H9 (cell line): ENCODE data around the gene TAGLN. TPM values are rescaled to one million over a fixed set of nuclear protein-coding genes. Genes with fewer than 3 reads are reported as not detected.

Experiments used
- DNase-seq: peaks from one replicate; pipeline ENCODE4 v3.0.0-alpha.2; 2017
- H2AFZ ChIP-seq: one replicate; pipeline ENCODE4 v1.6.1; 2013; ENCODE audit warnings: mild to moderate bottlenecking, low read length, control low read depth, moderate library complexity
- H2AK5ac ChIP-seq: 2 replicates; pipeline ENCODE4 v1.6.1; 2013; ENCODE audit warnings: low read length, control low read depth, mixed read lengths; ENCODE audit not compliant: insufficient read length
- H2BK120ac ChIP-seq: one replicate; pipeline ENCODE4 v1.6.1; 2013; ENCODE audit warnings: low read depth, mild to moderate bottlenecking, low read length, control low read depth, inconsistent platforms; ENCODE audit not compliant: poor library complexity, severe bottlenecking
- H2BK12ac ChIP-seq: 2 replicates; pipeline ENCODE4 v1.6.1; 2013; ENCODE audit warnings: low read length, control low read depth, mixed read lengths, low read depth; ENCODE audit not compliant: insufficient read length
- H2BK15ac ChIP-seq: 2 replicates; pipeline ENCODE4 v1.6.1; 2013; ENCODE audit warnings: low read depth, low read length, control low read depth
- H2BK20ac ChIP-seq: one replicate; pipeline ENCODE4 v1.6.1; 2013; ENCODE audit warnings: low read depth, mild to moderate bottlenecking, low read length, control low read depth, inconsistent platforms; ENCODE audit not compliant: poor library complexity, severe bottlenecking
- H2BK5ac ChIP-seq: 2 replicates; pipeline ENCODE4 v1.6.1; 2013; ENCODE audit warnings: low read length, control low read depth, mixed read lengths; ENCODE audit not compliant: insufficient read length
- H3K14ac ChIP-seq: 2 replicates; pipeline ENCODE4 v1.6.1; 2013; ENCODE audit warnings: low read length, control low read depth; ENCODE audit not compliant: insufficient read depth
- H3K18ac ChIP-seq: 2 replicates; pipeline ENCODE4 v1.6.1; 2013; ENCODE audit warnings: low read depth, mild to moderate bottlenecking, mixed read lengths, low read length, control low read depth; ENCODE audit not compliant: insufficient read length
- H3K23ac ChIP-seq: 2 replicates; pipeline ENCODE4 v1.6.1; 2013; ENCODE audit warnings: low read length, control low read depth, mixed read lengths, low read depth; ENCODE audit not compliant: insufficient read length
- H3K23me2 ChIP-seq: 2 replicates; pipeline ENCODE4 v1.6.1; 2013; ENCODE audit warnings: low read depth, mild to moderate bottlenecking, mixed read lengths, low read length, control low read depth; ENCODE audit not compliant: insufficient read length, poor library complexity, severe bottlenecking
- H3K27ac ChIP-seq: 2 replicates; pipeline ENCODE4 v1.5.1; 2013; ENCODE audit warnings: low read length, control low read depth, mixed read lengths, low read depth; ENCODE audit not compliant: insufficient read length
- H3K27me3 ChIP-seq: 2 replicates; pipeline ENCODE4 v1.6.1; 2013; ENCODE audit warnings: low read length, control low read depth, inconsistent platforms; ENCODE audit not compliant: insufficient read depth
- H3K4ac ChIP-seq: 2 replicates; pipeline ENCODE4 v1.6.1; 2013; ENCODE audit warnings: low read depth, mild to moderate bottlenecking, control low read depth, inconsistent platforms, low read length, moderate library complexity
- H3K4me1 ChIP-seq: 2 replicates; pipeline ENCODE4 v1.6.1; 2013; ENCODE audit warnings: low read length, control low read depth, inconsistent platforms; ENCODE audit not compliant: insufficient read depth
- H3K4me2 ChIP-seq: 2 replicates; pipeline ENCODE4 v1.6.1; 2013; ENCODE audit warnings: low read length, control low read depth, mixed read lengths; ENCODE audit not compliant: insufficient read length, insufficient read depth
- H3K56ac ChIP-seq: 2 replicates; pipeline ENCODE4 v1.6.1; 2013; ENCODE audit warnings: low read depth, mild to moderate bottlenecking, mixed read lengths, low read length, control low read depth; ENCODE audit not compliant: insufficient read length
- H3K79me1 ChIP-seq: 2 replicates; pipeline ENCODE4 v1.6.1; 2013; ENCODE audit warnings: low read depth, mild to moderate bottlenecking, moderate library complexity, low read length, control low read depth, inconsistent platforms; ENCODE audit not compliant: insufficient read depth, poor library complexity, severe bottlenecking
- H3K79me2 ChIP-seq: 2 replicates; pipeline ENCODE4 v1.6.1; 2013; ENCODE audit warnings: low read length, control low read depth, inconsistent platforms; ENCODE audit not compliant: insufficient read depth
- H3K9ac ChIP-seq: 2 replicates; pipeline ENCODE4 v1.6.1; 2013; ENCODE audit warnings: low read length, control low read depth, mixed read lengths; ENCODE audit not compliant: insufficient read length; ENCODE audit errors: extremely low read depth
- H3K9me3 ChIP-seq: one replicate; pipeline ENCODE4 v1.6.1; 2013; ENCODE audit warnings: low read depth, low read length, inconsistent platforms; ENCODE audit not compliant: control insufficient read depth
- H3T11ph ChIP-seq: one replicate; pipeline ENCODE4 v1.6.1; 2013; ENCODE audit warnings: mild to moderate bottlenecking, low read length, control low read depth, inconsistent platforms
- H4K20me1 ChIP-seq: one replicate; pipeline ENCODE4 v1.6.1; 2013; ENCODE audit not compliant: control insufficient read depth, insufficient read length, insufficient read depth
- H4K5ac ChIP-seq: 2 replicates; pipeline ENCODE4 v1.6.1; 2013; ENCODE audit warnings: low read depth, mild to moderate bottlenecking, mixed read lengths, low read length, control low read depth; ENCODE audit not compliant: insufficient read length
- H4K8ac ChIP-seq: replicated peaks from 2 replicates; pipeline ENCODE4 v1.6.1; 2013; ENCODE audit warnings: low read length, control low read depth, mixed read lengths, low read depth; ENCODE audit not compliant: insufficient read length
- H4K91ac ChIP-seq: 2 replicates; pipeline ENCODE4 v1.6.1; 2013; ENCODE audit warnings: low read depth, mild to moderate bottlenecking, moderate library complexity, mixed read lengths, low read length, control low read depth; ENCODE audit not compliant: insufficient read length
- H3K27ac Mint-ChIP-seq, 3 experiments: 2 replicates in 2 of 3; 3 replicates in 1 of 3; pipeline ENCODE4 v1.8.0; 2020 to 2021; ENCODE audit warnings: mixed read lengths in 3 of 3, mild to moderate bottlenecking in 1 of 3, moderate library complexity in 1 of 3
- H3K27me3 Mint-ChIP-seq: 2 replicates; pipeline ENCODE4 v1.8.0; 2021; ENCODE audit warnings: low read depth, mild to moderate bottlenecking, moderate library complexity, mixed read lengths
- H3K36me3 Mint-ChIP-seq, 3 experiments: 2 replicates in 2 of 3; 3 replicates in 1 of 3; pipeline ENCODE4 v1.8.0; 2020 to 2021; ENCODE audit warnings: low read depth in 3 of 3, mixed read lengths in 3 of 3; ENCODE audit not compliant: insufficient read depth in 1 of 3
- H3K4me1 Mint-ChIP-seq, 2 experiments: 2 replicates each; pipeline ENCODE4 v1.8.0; 2020; ENCODE audit warnings: mixed read lengths in 2 of 2
- H3K4me3 Mint-ChIP-seq, 2 experiments: 2 replicates in 1 of 2; 3 replicates in 1 of 2; pipeline ENCODE4 v1.8.0; 2020 to 2021; ENCODE audit warnings: mild to moderate bottlenecking in 2 of 2, mixed read lengths in 2 of 2, moderate library complexity in 1 of 2
- H3K9me3 Mint-ChIP-seq, 2 experiments: 2 replicates in 1 of 2; 3 replicates in 1 of 2; pipeline ENCODE4 v1.8.0; 2020; ENCODE audit warnings: mild to moderate bottlenecking in 2 of 2, mixed read lengths in 2 of 2, moderate library complexity in 1 of 2
- WGBS: extraction: QIAGEN DNeasy Blood & Tissue Kit; methylation state at CpG from one replicate; pipeline ENCODE4 v1.1.7; 2013; ENCODE audit warnings: missing lambda C conversion rate, low lambda C conversion rate, mixed read lengths; ENCODE audit not compliant: insufficient read length; ENCODE audit errors: extremely low coverage; 5-methylcytosine and 5-hydroxymethylcytosine counted together
- total RNA-seq: library from RNA; stranded (reverse); gene quantifications from 2 replicates; pipeline ENCODE4 v1.2.1, GENCODE V29; 2021
- TF ChIP-seq, protein P1 (sequence below): fragments of 200-600 bp; sonication (generic); conservative IDR thresholded peaks from 3 replicates; pipeline ENCODE4 v1.8.0; 2021; ENCODE audit warnings: antibody characterized with exemption, mild to moderate bottlenecking

The TAGLN gene
- total RNA-seq, 1 experiment from 2014 or later = 176 TPM

DNA sequence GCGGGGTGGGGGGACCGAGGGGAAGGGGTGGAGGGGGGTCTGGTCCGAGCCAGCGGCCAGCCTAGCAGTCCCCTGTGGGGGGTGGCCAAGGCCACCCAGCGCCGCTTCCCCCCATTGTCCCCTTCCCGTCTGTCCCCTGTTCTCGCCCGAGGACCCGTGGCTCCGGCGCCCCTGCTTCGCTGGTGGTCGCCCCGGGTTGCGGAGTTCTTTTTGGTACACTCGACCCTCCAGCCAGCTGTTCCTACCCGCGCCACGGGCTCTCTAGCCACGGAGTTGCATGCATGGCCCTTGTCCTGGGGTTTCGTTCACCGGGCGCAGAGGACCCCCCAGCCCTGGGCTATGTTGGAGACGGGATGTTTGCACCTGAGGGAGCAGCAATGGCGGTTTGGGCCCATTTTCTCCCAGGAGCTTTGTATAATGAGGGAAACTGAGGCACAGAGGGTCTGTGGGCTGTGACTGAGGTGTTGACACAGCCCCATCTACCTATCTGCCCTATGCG lies 33.8 kb downstream of the TAGLN start:
- no peaks in the 10 kb centered on the region for H3K79me2 ChIP-seq
- no peak overlapping the region for H2BK20ac ChIP-seq
- H2BK120ac ChIP-seq = no peak overlapping the region
- H4K91ac ChIP-seq = no peak overlapping the region
- H3K27ac ChIP-seq = no peak overlapping the region
- no peak overlapping the region for H3K4ac ChIP-seq
- DNase-seq = peak; percentile 40
- H2BK15ac ChIP-seq = no peak overlapping the region
- H3K27me3 ChIP-seq = no peaks in the 10 kb centered on the region
- peak overlapping the region in 2 of 3 experiments; percentile 72 to 90; a peak in 4 of 7 replicates for H3K27ac Mint-ChIP-seq
- no peak overlapping the region for H4K8ac ChIP-seq
- no CpG with 5 or more reads among the region's 27 CpGs for WGBS
- no peak overlapping the region for H2BK5ac ChIP-seq
- H3K14ac ChIP-seq = peak overlapping the region; percentile 52
- H3K56ac ChIP-seq = no peak overlapping the region
- H3K27me3 Mint-ChIP-seq = no peaks in the 10 kb centered on the region; the same call in 1 of the 2 replicates
- peaks cover 9 to 19% (median 9%) of the 10 kb centered on the region in 3 experiments; a peak in 5 of 7 replicates for H3K36me3 Mint-ChIP-seq
- H4K20me1 ChIP-seq = no peaks in the 10 kb centered on the region
- no peaks in the 10 kb centered on the region for H3K79me1 ChIP-seq
- peak overlapping the region; percentile 83 to 90 for H3K4me3 Mint-ChIP-seq
- no peak overlapping the region for H2BK12ac ChIP-seq
- no peak overlapping the region for H2AFZ ChIP-seq
- H3K23me2 ChIP-seq = peaks cover 15% of the 10 kb centered on the region
- H3K9me3 ChIP-seq = no peaks in the 10 kb centered on the region
- peaks cover 24 to 26% of the 10 kb centered on the region in 2 experiments for H3K4me1 Mint-ChIP-seq
- H3K4me2 ChIP-seq = peak overlapping the region; percentile 81
- no peak overlapping the region for H3K23ac ChIP-seq
- no peak overlapping the region for H4K5ac ChIP-seq
- no peaks in the 10 kb centered on the region for H3K4me1 ChIP-seq
- peak overlapping the region; percentile 64 for H3K18ac ChIP-seq
- H3K9me3 Mint-ChIP-seq = no peaks in the 10 kb centered on the region
- H3T11ph ChIP-seq = no peak overlapping the region
- peak overlapping the region; percentile 49 for H3K9ac ChIP-seq
- H2AK5ac ChIP-seq = no peak overlapping the region
- TF ChIP-seq, protein P1, sequence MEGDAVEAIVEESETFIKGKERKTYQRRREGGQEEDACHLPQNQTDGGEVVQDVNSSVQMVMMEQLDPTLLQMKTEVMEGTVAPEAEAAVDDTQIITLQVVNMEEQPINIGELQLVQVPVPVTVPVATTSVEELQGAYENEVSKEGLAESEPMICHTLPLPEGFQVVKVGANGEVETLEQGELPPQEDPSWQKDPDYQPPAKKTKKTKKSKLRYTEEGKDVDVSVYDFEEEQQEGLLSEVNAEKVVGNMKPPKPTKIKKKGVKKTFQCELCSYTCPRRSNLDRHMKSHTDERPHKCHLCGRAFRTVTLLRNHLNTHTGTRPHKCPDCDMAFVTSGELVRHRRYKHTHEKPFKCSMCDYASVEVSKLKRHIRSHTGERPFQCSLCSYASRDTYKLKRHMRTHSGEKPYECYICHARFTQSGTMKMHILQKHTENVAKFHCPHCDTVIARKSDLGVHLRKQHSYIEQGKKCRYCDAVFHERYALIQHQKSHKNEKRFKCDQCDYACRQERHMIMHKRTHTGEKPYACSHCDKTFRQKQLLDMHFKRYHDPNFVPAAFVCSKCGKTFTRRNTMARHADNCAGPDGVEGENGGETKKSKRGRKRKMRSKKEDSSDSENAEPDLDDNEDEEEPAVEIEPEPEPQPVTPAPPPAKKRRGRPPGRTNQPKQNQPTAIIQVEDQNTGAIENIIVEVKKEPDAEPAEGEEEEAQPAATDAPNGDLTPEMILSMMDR = no peak
